ENCODE results near the gene DAB2IP.

DAB2IP gene

GRCh38 chr9:121822093-121823085, 171.0 kb downstream of the DAB2IP start:
- TF ChIP-seq, protein P1, sequence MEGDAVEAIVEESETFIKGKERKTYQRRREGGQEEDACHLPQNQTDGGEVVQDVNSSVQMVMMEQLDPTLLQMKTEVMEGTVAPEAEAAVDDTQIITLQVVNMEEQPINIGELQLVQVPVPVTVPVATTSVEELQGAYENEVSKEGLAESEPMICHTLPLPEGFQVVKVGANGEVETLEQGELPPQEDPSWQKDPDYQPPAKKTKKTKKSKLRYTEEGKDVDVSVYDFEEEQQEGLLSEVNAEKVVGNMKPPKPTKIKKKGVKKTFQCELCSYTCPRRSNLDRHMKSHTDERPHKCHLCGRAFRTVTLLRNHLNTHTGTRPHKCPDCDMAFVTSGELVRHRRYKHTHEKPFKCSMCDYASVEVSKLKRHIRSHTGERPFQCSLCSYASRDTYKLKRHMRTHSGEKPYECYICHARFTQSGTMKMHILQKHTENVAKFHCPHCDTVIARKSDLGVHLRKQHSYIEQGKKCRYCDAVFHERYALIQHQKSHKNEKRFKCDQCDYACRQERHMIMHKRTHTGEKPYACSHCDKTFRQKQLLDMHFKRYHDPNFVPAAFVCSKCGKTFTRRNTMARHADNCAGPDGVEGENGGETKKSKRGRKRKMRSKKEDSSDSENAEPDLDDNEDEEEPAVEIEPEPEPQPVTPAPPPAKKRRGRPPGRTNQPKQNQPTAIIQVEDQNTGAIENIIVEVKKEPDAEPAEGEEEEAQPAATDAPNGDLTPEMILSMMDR (conservative IDR thresholded peaks at IDR 0.05) = no peak
- H3K27ac ChIP-seq = no peak overlapping the region

- no peak overlapping the region for H3K27ac ChIP-seq
- TF ChIP-seq, protein P1 (conservative IDR thresholded peaks at IDR 0.05) = no peak
Observed at GRCh38 chr9:121823451-121824169, 172.2 kb downstream of the DAB2IP start.

DNA sequence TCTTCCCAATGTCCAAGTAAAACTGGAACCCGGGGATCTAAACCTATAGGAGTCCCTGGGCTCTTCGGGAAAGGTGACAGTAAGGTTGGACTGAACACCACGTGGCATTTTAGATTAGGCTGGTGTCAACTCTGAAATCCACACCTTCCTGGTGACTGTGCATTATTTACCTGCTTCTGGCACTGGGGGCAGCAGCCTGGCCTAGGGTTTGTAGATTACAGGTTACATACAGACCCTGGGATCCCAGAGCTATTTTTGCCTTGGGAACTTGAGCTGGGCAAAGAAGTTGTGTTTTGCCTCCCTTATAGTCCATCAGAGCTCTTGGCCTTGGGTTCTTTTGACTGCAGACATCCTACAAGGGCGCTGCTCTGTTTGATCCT, 173.2 kb downstream of the DAB2IP start:
- TF ChIP-seq, protein P1 (conservative IDR thresholded peaks at IDR 0.05) = no peak; the same call in 1 of the 2 replicates
- H3K27ac ChIP-seq = no peak overlapping the region

DNA sequence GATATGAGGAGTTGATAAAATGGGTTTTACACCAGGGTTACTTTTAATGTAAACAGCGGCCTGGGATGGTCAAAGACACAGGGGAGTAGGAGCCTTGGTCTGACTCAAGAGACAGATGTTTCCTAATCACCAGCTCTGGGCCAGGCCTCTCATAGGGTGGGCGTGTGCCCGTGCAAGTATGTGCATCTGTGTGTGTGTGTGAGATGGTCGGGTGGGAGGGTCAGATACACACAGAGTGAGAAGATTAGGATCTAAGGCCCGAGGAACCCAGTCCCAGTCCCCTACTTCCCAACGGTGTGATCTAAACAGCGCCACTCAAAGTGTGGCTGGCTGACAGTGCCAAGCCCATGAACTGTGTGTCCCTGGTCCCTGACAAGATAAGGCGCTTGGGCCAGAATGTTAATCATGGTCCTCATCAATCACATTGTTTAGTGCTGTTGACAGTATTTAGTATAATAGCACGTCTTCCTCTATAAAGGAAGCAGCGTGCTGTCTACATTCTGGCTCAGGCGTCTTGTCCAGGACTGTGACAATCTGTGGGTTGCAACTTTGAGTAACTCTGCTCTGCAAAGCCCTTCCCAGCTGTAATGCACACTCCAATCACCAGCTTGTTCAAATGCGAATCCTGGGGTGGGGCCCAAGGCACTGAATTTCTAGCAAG, 173.7 kb downstream of the DAB2IP start:
- no peak overlapping the region for H3K27ac ChIP-seq
- TF ChIP-seq, protein P1 (conservative IDR thresholded peaks at IDR 0.05) = no peak

DNA sequence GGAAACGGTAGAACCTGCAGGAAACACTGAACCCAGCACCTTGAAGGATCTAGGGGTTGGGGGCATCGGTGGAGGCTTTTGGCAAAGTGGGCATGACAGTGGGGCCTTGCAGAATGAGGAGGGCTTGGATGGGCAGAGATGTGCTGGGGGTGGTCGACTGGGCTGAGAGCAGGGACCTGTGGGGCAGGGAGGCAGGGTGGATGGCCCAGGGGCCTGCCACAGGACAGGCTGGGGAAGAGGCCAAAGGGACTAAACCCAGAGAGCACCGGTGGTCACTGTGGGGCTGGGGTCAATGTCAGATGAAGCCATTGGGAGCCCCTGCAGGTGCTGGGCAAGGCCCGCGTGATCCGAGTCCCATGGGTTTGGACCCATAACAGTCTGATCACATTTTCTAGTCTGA, 175.3 kb downstream of the DAB2IP start:
- TF ChIP-seq, protein P1 (conservative IDR thresholded peaks at IDR 0.05) = no peak
- no peak overlapping the region for H3K27ac ChIP-seq

- H3K27ac ChIP-seq = no peak overlapping the region
- TF ChIP-seq, protein P1 (conservative IDR thresholded peaks at IDR 0.05) = no peak
Observed at GRCh38 chr9:121827251-121827967, 176.0 kb downstream of the DAB2IP start.

Measured in VCaP (cell line).